K562 (cell line): Measurements from ENCODE around the gene FRMD4B. TPM values are rescaled to one million over a fixed set of nuclear protein-coding genes. Genes with fewer than 3 reads are reported as not detected.

Experiments used
- ATAC-seq: fragments of 200-7000 bp; cut with Tn5 transposase; 3 replicates; pipeline ENCODE4 v1.9.1; 2020; ENCODE audit warnings: moderate library complexity
- BruUV-seq: library from RNA; stranded (reverse); fragments of 400-500 nt; replicated peaks from 2 replicates; lab custom pipeline; 2021; lab: Mats Ljungman, UMichigan
- CTCF ChIA-PET: fragments of 300-600 bp; formaldehyde crosslinking; extraction: SDS; loops from one replicate; lab custom pipeline; 2021; ENCODE audit warnings: low intra/inter-chr PET ratio; lab: Yijun Ruan, JAX
- POLR2A ChIA-PET: fragments of 300-600, 350-650 bp; sonication (Branson Sonifier 250); formaldehyde crosslinking; extraction: SDS; loops from one replicate; lab custom pipeline; 2021; ENCODE audit warnings: antibody characterized with exemption, inconsistent platforms; lab: Yijun Ruan, JAX
- DNase-seq, 4 experiments: peaks; one replicate each; pipeline versions ENCODE4 v3.0.0 to v3.0.0-alpha.2; 2011 to 2018; ENCODE audit warnings: low spot score in 3 of 4, mixed read lengths in 3 of 4; ENCODE audit errors: extremely low read depth in 1 of 4
- FAIRE-seq: peaks from 2 replicates; lab custom pipeline; 2011; peaks lifted over from hg19 to GRCh38; lab: Jason Lieb, UNC
- H2AFZ ChIP-seq: 2 replicates; pipeline ENCODE4 v1.6.0; 2011; ENCODE audit warnings: low read depth, low read length, control low read depth, inconsistent platforms
- H3K27ac ChIP-seq: fragments of 200-600 bp; 3 replicates; pipeline ENCODE4 v1.8.0; 2011; ENCODE audit warnings: low read depth, mild to moderate bottlenecking, control low read depth, inconsistent platforms, low read length, moderate library complexity, mixed read lengths; ENCODE audit errors: extremely low read depth
- H3K27me3 ChIP-seq, 2 experiments: fragments of 300-600 bp in 1 of 2; 2 replicates in 1 of 2; 3 replicates in 1 of 2; pipeline versions ENCODE4 v1.6.0 to v1.8.0; 2011; ENCODE audit warnings: inconsistent platforms in 2 of 2, low read length in 2 of 2, mild to moderate bottlenecking in 1 of 2, mixed read lengths in 1 of 2, moderate library complexity in 1 of 2; ENCODE audit not compliant: control insufficient read depth in 2 of 2, insufficient read depth in 2 of 2
- H3K36me3 ChIP-seq: fragments of 300-600 bp; 3 replicates; pipeline ENCODE4 v1.8.0; 2011; ENCODE audit warnings: mild to moderate bottlenecking, low read length, inconsistent platforms; ENCODE audit not compliant: control insufficient read depth, insufficient read depth
- H3K4me1 ChIP-seq, 2 experiments: fragments of 200-600 bp in 1 of 2; replicated peaks in 1 of 2; 2 replicates in 1 of 2; 3 replicates in 1 of 2; pipeline versions ENCODE4 v1.5.1 to v1.8.0; 2011; ENCODE audit warnings: inconsistent platforms in 2 of 2, low read length in 2 of 2, mild to moderate bottlenecking in 1 of 2, mixed read lengths in 1 of 2, moderate library complexity in 1 of 2; ENCODE audit not compliant: control insufficient read depth in 2 of 2, insufficient read depth in 2 of 2
- H3K4me2 ChIP-seq: 2 replicates; pipeline ENCODE4 v1.6.1; 2011; ENCODE audit warnings: low read length, control low read depth, inconsistent platforms, mixed read lengths; ENCODE audit not compliant: insufficient read depth
- H3K4me3 ChIP-seq: fragments of 200-600 bp; sonication (generic), shearing (Covaris generic); 2 replicates; pipeline ENCODE4 v1.5.1; 2016; ENCODE audit warnings: control low read depth, inconsistent platforms
- H3K79me2 ChIP-seq: fragments of 200-600 bp; 3 replicates; pipeline ENCODE4 v1.8.0; 2011; ENCODE audit warnings: low read length, inconsistent platforms; ENCODE audit not compliant: control insufficient read depth, insufficient read depth
- H3K9ac ChIP-seq, 2 experiments: 2 replicates each; pipeline versions ENCODE4 v1.6.0 to v1.6.1; 2011; ENCODE audit warnings: low read depth in 2 of 2, low read length in 2 of 2, control low read depth in 1 of 2, inconsistent platforms in 1 of 2, mild to moderate bottlenecking in 1 of 2, mixed read lengths in 1 of 2; ENCODE audit not compliant: insufficient read depth in 1 of 2
- H3K9me1 ChIP-seq: one replicate; pipeline ENCODE4 v1.6.0; 2011; ENCODE audit warnings: inconsistent platforms, mild to moderate bottlenecking, low read length, moderate library complexity; ENCODE audit not compliant: control insufficient read depth, insufficient read depth
- H3K9me3 ChIP-seq: replicated peaks from 2 replicates; pipeline ENCODE4 v1.5.1; 2011; ENCODE audit warnings: low read depth, low read length, inconsistent platforms; ENCODE audit not compliant: control insufficient read depth, insufficient read depth
- H4K20me1 ChIP-seq: replicated peaks from 2 replicates; pipeline ENCODE4 v1.6.1; 2011; ENCODE audit warnings: low read length, inconsistent platforms, mixed read lengths; ENCODE audit not compliant: control insufficient read depth, insufficient read depth
- ESRRA ChIP-seq: fragments of 450-650 bp; IDR thresholded peaks from 2 replicates; pipeline ENCODE4 v1.6.1; 2014; ENCODE audit warnings: low read depth, mild to moderate bottlenecking, moderate library complexity, borderline replicate concordance
- PCBP1 ChIP-seq: fragments of 200-400 bp; formaldehyde crosslinking; IDR thresholded peaks from 2 replicates; pipeline ENCODE4 v1.6.1; 2018; ENCODE audit warnings: mild to moderate bottlenecking, low read depth, low read length; ENCODE audit not compliant: poor library complexity, severe bottlenecking
- PHB ChIP-seq: fragments of 250-450 bp; sonication (Bioruptor Pico); IDR thresholded peaks from 2 replicates; pipeline ENCODE4 v1.5.0; 2021
- PML ChIP-seq: IDR thresholded peaks from 2 replicates; pipeline ENCODE4 v1.6.1; 2012; ENCODE audit warnings: low read length, inconsistent platforms
- RUNX1 ChIP-seq: sonication (generic); IDR thresholded peaks from 2 replicates; pipeline ENCODE4 v1.6.1; 2016; ENCODE audit warnings: antibody characterized with exemption, low read depth
- SIN3A ChIP-seq, 2 experiments: fragments of 150-350 bp in 1 of 2; IDR thresholded peaks; 2 replicates each; pipeline ENCODE4 v1.6.1; 2011 to 2016; ENCODE audit warnings: borderline replicate concordance in 2 of 2, low read depth in 2 of 2, low read length in 2 of 2, mild to moderate bottlenecking in 2 of 2, moderate library complexity in 2 of 2; ENCODE audit not compliant: control insufficient read depth in 1 of 2
- ZBTB1 ChIP-seq: sonication (generic); formaldehyde crosslinking; IDR thresholded peaks from 2 replicates; pipeline ENCODE4 v1.8.1; 2023; ENCODE audit warnings: missing genetic modification reagents, low read depth, mild to moderate bottlenecking, borderline replicate concordance
- ZBTB11 ChIP-seq, 3 experiments: fragments of 200-800 bp in 1 of 3; fragments of 250-450 bp in 1 of 3; fragments of 450-650 bp in 1 of 3; sonication (Bioruptor Pico) in 1 of 3; sonication (Bioruptor generic) in 1 of 3; formaldehyde crosslinking in 1 of 3; IDR thresholded peaks; 2 replicates each; pipeline versions ENCODE4 v1.6.1 to v1.8.0; 2016 to 2022; ENCODE audit warnings: mild to moderate bottlenecking in 2 of 3, missing genetic modification characterization in 2 of 3, missing compliant biosample characterization in 1 of 3, moderate library complexity in 1 of 3
- ZNF398 ChIP-seq: fragments of 250-450 bp; sonication (Bioruptor Pico); IDR thresholded peaks from 2 replicates; pipeline ENCODE4 v1.8.0; 2021; ENCODE audit warnings: moderate library complexity, mild to moderate bottlenecking, inconsistent platforms
- ZNF639 ChIP-seq, 2 experiments: fragments of 200-800 bp in 1 of 2; sonication (Bioruptor generic) in 1 of 2; sonication (generic) in 1 of 2; formaldehyde crosslinking in 1 of 2; IDR thresholded peaks in 1 of 2; conservative IDR thresholded peaks in 1 of 2; 2 replicates each; pipeline versions ENCODE4 v1.5.0 to v1.6.1; 2016 to 2020; ENCODE audit warnings: missing compliant biosample characterization in 1 of 2, missing genetic modification characterization in 1 of 2, missing genetic modification reagents in 1 of 2
- WGBS: fragments of 100-300 bp; shearing (Covaris generic); methylation state at CpG from one replicate; pipeline ENCODE4 v1.1.6; 2016; ENCODE audit warnings: low coverage, mixed read lengths; ENCODE audit not compliant: insufficient coverage; ENCODE audit errors: missing lambda C conversion rate; 5-methylcytosine and 5-hydroxymethylcytosine counted together
- in situ Hi-C: fragments of 300-500 bp; cut with MboI; formaldehyde crosslinking; loops from 4 replicates; pipeline ENCODE4 v1.15.0; 2018; ENCODE audit warnings: inconsistent platforms, mixed read lengths
- intact Hi-C: fragments of 100-400 bp; cut with micrococcal nuclease; formaldehyde crosslinking; loops from 2 replicates; pipeline ENCODE4 v1.14.2; 2022
- polyA plus RNA-seq, 8 experiments: library from polyadenylated mRNA; depleted of rRNA in 4 of 8; stranded (reverse) in 5 of 8; unstranded in 3 of 8; fragments of >200 nt; fragmentation: Nextera tagmentation in 2 of 8; fragmentation: Illumina TruSeq in 1 of 8; extraction: Ambion mirVana in 2 of 8; extraction: Trizol in 1 of 8; gene quantifications; 2 replicates each; pipeline versions ENCODE4 v1.2.1 to v1.2.3, GENCODE V29; 2011 to 2014; ENCODE audit warnings: inconsistent platforms in 1 of 8, missing spikeins in 1 of 8
- total RNA-seq, 7 experiments: library from RNA; depleted of rRNA in 6 of 7; stranded (reverse); fragments of >200 nt in 6 of 7; fragmentation: Illumina TruSeq in 2 of 7; extraction: Trizol in 2 of 7; gene quantifications; 2 replicates each; pipeline versions ENCODE4 v1.2.1 to v1.2.3, GENCODE V29; 2011 to 2021; ENCODE audit warnings: low replicate concordance in 1 of 7
- TF ChIP-seq, protein P1 (sequence below), 2 experiments: fragments of 450-650 bp in 1 of 2; sonication (generic) in 1 of 2; formaldehyde crosslinking in 1 of 2; IDR thresholded peaks in 1 of 2; conservative IDR thresholded peaks in 1 of 2; 2 replicates each; pipeline versions ENCODE4 v1.6.1 to v1.8.1; 2016 to 2023; ENCODE audit warnings: mild to moderate bottlenecking in 2 of 2, moderate library complexity in 2 of 2, inconsistent platforms in 1 of 2, missing genetic modification reagents in 1 of 2

The FRMD4B gene
- total and polyA plus RNA-seq, 9 of the 15 experiments (the other 6 are each of a cell fraction or from before 2014, with no cell fraction given): 0.03 to 0.09 (median 0.04) TPM; not detected in 3

- no peaks in the 10 kb centered on the region for H4K20me1 ChIP-seq
- ChIA-PET CTCF (no interaction called here), POLR2A (interaction anchor here (0.6 kb wide), 1 partner anchor 48 kb away, joined by 4 read pairs; no protein-coding TSS in a partner anchor)
- WGBS: 2% methylated on average over 12 of the region's 17 CpGs
- ATAC-seq: no peak
- H3K36me3 ChIP-seq: no peaks in the 10 kb centered on the region
- H3K4me3 ChIP-seq: no peak overlapping the region
- BruUV-seq: no TSS peak
- intact Hi-C loops: no loop called here
- H3K79me2 ChIP-seq: no peaks in the 10 kb centered on the region
- in situ Hi-C loops: no loop called here
- no peak overlapping the region for H3K27ac ChIP-seq
- H3K9ac ChIP-seq: no peak overlapping the region
- no peak for FAIRE-seq
- DNase-seq: no peak
- H3K4me1 ChIP-seq: no peaks in the 10 kb centered on the region
- peaks cover 0 to 14% of the 10 kb centered on the region in 2 experiments; a peak in 2 of 5 replicates for H3K27me3 ChIP-seq
- H3K4me2 ChIP-seq: no peak overlapping the region
- no peaks in the 10 kb centered on the region for H3K9me1 ChIP-seq
- no peaks in the 10 kb centered on the region for H3K9me3 ChIP-seq
- H2AFZ ChIP-seq: no peak overlapping the region
- TF ChIP-seq ESRRA: no peak
- no peak for TF ChIP-seq PCBP1
- TF ChIP-seq ZNF398 (CRISPR knock-in tag): no peak
- TF ChIP-seq SIN3A (IDR thresholded peaks at IDR 0.05; ENCODE audit: borderline replicate concordance in 2 of 2, control insufficient read depth in 1 of 2, low read depth in 2 of 2, low read length in 2 of 2): no peak
- no peak for TF ChIP-seq ZBTB1 (CRISPR knock-in tag)
- TF ChIP-seq ZNF639 (CRISPR knock-in tag; conservative IDR thresholded peaks at IDR 0.05 in 1 of 2, IDR thresholded peaks at IDR 0.05 in 1 of 2): no peak
- TF ChIP-seq PHB: no peak
- no peak for TF ChIP-seq RUNX1
- no peak for TF ChIP-seq PML
- no peak for TF ChIP-seq ZBTB11 (CRISPR knock-in tag; IDR thresholded peaks at IDR 0.05)
- TF ChIP-seq, protein P1, sequence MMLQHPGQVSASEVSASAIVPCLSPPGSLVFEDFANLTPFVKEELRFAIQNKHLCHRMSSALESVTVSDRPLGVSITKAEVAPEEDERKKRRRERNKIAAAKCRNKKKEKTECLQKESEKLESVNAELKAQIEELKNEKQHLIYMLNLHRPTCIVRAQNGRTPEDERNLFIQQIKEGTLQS (IDR thresholded peaks at IDR 0.05): no peak
- TF ChIP-seq, protein P1 (CRISPR knock-in tag; conservative IDR thresholded peaks at IDR 0.05): no peak
Measured at GRCh38 chr3:69370156-69370883, 15.6 kb downstream of the FRMD4B start.
